Measurements from ENCODE around the gene ZNF652.
"Not testable (repeated sequence)": the region's sequence is repeated elsewhere in the genome, so short reads cannot be mapped to it uniquely, and the experiment has no call there.

GRCh38 chr17:49286261-49286973, 75.6 kb downstream of the ZNF652 start:
- TF ChIP-seq POLR2A (IDR thresholded peaks at IDR 0.05; ENCODE audit: low read depth, low read length); CTCF (conservative IDR thresholded peaks at IDR 0.05; ENCODE audit: low read depth, low read length); USF2 (IDR thresholded peaks at IDR 0.05; ENCODE audit: low read depth, low read length); BHLHE40 (IDR thresholded peaks at IDR 0.05; ENCODE audit: low read depth, low read length); CHD1 (IDR thresholded peaks at IDR 0.05; ENCODE audit: low read depth, low read length); RAD21 (IDR thresholded peaks at IDR 0.05; ENCODE audit: low read length); RFX5 (IDR thresholded peaks at IDR 0.05; ENCODE audit: low read depth, low read length); NFE2L2 (IDR thresholded peaks at IDR 0.05; ENCODE audit: low read depth, low read length); MAZ (IDR thresholded peaks at IDR 0.05; ENCODE audit: borderline replicate concordance, low read depth, low read length); MXI1 (IDR thresholded peaks at IDR 0.05; ENCODE audit: borderline replicate concordance, low read depth, low read length); ELK1 (IDR thresholded peaks at IDR 0.05; ENCODE audit: borderline replicate concordance, low read depth, low read length): not testable (repeated sequence)

Data from IMR-90 (cell line).